ENCODE results near the gene ZG16B.

Gene ZG16B, protein sequence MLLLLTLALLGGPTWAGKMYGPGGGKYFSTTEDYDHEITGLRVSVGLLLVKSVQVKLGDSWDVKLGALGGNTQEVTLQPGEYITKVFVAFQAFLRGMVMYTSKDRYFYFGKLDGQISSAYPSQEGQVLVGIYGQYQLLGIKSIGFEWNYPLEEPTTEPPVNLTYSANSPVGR

DNA sequence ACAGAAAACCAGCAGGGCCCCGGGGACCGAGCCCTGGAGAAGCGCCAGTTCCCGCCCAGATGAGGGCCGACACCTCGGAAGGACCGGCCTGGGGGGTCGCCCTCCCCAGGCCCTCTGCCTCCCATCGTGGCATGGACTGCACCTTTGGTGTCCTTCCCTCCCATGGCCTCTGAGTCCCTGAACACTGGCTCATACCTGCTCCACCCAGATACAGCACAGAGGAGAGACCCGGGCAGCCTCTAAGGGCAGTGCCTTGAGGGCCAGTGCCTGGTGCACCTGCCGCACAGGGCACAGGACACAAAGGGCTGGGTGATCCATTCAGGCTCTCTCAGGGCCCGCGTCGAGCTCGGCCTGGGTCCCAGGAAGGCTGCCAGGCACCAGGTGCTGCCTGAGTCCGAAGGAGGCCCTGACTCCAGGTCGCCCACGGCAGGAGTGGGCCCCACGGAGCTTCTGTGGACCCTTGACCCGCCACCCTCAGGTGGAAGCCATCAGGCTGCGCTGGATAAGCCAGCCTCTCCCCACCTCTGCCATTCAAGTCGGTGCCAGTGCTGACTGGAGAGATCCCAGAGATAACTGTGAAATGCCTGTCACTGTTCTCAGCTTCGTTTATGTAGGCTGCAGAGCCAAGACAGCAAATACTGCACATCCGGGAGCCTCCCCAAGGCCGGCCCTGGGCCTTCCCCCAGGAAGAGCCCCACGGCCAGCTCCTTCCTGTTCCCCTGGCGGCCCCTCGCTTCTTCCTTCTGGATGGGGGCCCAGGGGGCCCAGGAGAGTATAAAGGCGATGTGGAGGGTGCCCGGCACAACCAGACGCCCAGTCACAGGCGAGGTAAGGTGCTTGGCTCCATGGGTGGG lies at the start of gene ZG16B:
TSS of gene ZG16B (plus strand) at position 803 of the 854 bp plus-strand sequence. CDS start 139 bp downstream, outside the sequence.
- no peak for DNase-seq

GRCh38 chr16:2782583-2783351 lies 47.3 kb upstream of the ZG16B start:
- no peak for DNase-seq

- no peak for DNase-seq
Measured at GRCh38 chr16:2783581-2784357, 46.3 kb upstream of the ZG16B start.

GRCh38 chr16:2784358-2785100 lies 45.6 kb upstream of the ZG16B start:
- no peak for DNase-seq

GRCh38 chr16:2785101-2785991 lies 44.8 kb upstream of the ZG16B start:
- no peak for DNase-seq

GRCh38 chr16:2786061-2786825 lies 43.9 kb upstream of the ZG16B start:
- no peak for DNase-seq

DNA sequence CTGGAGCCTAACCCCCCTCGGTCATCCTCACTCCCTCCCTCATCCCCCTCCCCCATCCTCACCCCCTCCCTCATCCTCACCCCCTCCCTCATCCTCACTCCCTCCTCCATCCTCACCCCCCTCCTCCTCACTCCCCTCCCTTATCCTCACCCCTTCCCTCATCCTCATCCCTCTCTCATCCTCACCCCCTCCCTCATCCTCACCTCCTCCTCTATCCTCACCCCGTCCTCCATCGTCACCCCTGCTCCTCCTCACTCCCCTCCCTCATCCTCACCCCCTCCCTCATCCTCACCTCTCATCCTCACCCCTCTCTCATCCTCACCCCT lies 43.3 kb upstream of the ZG16B start:
- no peak for DNase-seq

DNA sequence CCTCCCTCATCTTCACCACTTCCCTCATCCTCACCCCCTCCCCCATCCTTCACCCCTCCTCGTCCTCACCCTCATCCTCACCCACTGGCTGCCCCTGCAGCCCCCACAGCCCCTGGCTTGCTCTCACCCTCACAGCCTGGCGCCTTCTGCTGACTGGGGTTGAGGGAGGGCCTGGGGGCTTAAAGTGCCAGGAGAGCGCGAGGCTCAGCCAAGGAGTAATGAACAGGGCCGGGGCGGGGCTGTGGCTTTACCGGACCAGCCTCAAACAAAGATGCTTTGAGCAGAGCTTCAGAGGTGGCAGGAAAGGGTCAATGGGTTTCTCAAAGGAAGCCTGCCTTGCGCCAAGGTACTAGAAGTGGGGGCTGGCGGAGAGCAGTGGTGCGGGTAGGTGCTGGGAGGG lies 42.7 kb upstream of the ZG16B start, which contains the start of gene PRSS33:
TSS of gene PRSS33 (minus strand) at position 155 of the 400 bp plus-strand sequence. CDS start 1,013 bp downstream, outside the sequence.
- DNase-seq, result no peak

GRCh38 chr16:2787961-2788360 lies 42.1 kb upstream of the ZG16B start:
- DNase-seq, result no peak

GRCh38 chr16:2790631-2791030 lies 39.5 kb upstream of the ZG16B start:
- no peak for DNase-seq

DNA sequence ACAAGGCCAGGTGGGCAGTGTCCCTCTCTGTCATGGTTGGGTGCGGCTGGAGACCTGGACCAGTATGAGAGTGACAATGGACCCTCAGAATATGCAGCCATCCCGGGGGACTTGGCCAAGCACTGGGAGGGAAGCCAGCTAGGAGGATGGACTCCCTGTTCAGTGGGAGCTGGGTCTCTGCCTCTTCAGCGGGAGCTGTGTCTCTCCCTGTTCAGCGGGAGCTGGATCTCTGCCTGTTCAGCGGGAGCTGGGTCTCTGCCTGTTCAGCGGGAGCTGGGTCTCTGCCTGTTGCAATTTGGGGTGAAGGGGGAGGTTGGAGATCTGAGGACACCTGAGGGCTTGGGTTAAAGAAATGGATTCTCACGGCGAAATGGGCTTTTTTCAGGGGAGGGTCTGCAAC lies 38.9 kb upstream of the ZG16B start:
- no peak for DNase-seq

DNA sequence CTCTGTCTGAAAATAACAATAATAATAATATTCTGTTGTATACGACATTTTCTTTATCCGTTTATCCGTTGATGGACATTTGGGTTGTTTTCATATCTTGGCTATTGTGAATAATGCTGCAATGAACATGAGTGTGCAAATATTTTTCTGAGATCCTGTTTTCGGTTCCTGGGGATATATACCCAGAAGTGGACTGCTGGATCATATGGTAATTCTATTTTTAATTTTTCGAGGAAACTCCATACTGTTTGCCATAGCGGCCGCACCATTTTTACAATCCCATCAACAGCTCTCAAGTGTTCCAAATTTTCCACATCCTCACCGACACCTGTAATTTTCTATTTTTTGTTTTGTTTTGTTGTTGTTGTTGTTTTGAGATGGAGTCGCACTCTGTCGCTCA lies 37.2 kb upstream of the ZG16B start:
- DNase-seq, result no peak

- no peak for DNase-seq
Measured at GRCh38 chr16:2795395-2796143, 34.5 kb upstream of the ZG16B start.

- no peak for DNase-seq
Measured at GRCh38 chr16:2798723-2799204, 31.3 kb upstream of the ZG16B start.

DNA sequence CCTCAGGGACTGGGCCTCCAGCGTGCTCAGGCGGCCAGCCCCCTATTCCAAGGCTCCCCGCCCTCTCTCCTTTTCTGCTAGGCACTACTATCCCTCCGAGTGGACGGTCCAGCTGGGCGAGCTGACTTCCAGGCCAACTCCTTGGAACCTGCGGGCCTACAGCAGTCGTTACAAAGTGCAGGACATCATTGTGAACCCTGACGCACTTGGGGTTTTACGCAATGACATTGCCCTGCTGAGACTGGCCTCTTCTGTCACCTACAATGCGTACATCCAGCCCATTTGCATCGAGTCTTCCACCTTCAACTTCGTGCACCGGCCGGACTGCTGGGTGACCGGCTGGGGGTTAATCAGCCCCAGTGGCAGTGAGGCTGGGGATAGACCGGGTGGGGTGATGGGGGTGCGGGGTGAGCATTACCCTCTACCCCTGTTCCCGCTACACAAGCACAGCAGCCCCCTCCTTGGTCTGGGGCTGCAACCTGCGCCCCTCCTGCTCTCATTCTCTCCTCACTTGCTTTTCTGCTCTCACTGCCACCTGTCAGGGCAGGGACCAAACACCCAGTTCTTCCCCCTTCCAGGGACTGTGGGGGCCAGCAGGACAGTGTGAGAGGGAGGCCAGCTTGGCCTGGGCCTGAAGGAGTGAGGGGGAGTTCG lies 30.8 kb upstream of the ZG16B start:
- DNase-seq, result no peak

- no peak for DNase-seq
Measured at GRCh38 chr16:2799859-2800226, 30.3 kb upstream of the ZG16B start.

DNA sequence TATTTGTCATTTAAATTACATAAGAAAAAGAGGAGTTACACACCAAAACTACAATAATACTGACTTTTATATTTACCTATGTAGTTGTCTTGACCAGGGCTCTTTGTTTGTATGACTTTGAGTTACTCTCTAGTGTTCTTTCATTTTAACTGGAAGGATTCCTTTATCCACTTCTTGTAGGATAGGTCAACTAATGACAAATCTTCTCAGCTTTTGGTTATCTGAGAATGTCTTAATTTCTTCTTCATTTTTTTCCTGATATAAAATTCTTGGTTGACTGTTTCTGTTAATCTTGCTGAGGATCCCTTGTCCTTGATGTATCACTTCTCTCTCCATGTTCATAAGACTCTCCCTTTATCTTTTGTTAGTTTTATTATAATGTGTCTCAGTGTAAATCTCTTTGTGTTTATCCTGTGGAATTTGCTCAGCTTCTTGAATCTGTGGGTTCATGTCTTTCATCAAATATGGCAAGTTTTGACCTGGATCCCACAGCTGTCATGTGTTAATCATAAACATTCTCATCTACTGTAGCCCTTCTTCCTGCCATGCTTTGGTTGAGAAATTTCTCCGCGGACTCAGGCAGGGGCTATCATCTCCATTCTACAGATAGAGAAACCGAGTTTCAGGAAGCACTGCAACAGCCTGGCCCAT lies 26.4 kb upstream of the ZG16B start:
- DNase-seq, result no peak

DNA sequence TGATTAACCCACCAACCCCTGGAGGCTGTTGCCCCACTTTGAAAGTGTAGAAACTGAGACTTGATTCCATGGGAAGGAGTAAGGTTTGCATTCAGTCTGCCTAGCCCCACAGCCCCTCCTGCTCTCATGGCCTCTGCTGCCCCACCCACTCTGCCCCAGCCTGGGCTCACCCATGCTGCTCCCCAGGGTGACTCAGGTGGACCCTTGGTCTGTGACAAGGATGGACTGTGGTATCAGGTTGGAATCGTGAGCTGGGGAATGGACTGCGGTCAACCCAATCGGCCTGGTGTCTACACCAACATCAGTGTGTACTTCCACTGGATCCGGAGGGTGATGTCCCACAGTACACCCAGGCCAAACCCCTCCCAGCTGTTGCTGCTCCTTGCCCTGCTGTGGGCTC lies 25.4 kb upstream of the ZG16B start:
- no peak for DNase-seq
